ENCODE data around the gene MNDA. TPM values are rescaled to one million over a fixed set of nuclear protein-coding genes. Genes with fewer than 3 reads are reported as not detected.

The MNDA gene
- total RNA-seq, 1 experiment from 2014 or later = not detected

- Histone ChIP-seq H2AK5ac (ENCODE audit: insufficient read length, low read length) (no peak overlapping the region), H3K9me3 (ENCODE audit: control insufficient read depth, low read depth, low read length) (no peaks in the 10 kb centered on the region), H3K23ac (ENCODE audit: insufficient read length, low read depth, low read length) (no peak overlapping the region), H2BK5ac (ENCODE audit: insufficient read length, low read length) (no peak overlapping the region), H3K4me1 (ENCODE audit: insufficient read depth, low read length) (no peaks in the 10 kb centered on the region), H2AFZ (ENCODE audit: low read length) (no peak overlapping the region), H3K79me2 (ENCODE audit: insufficient read depth, low read length) (no peaks in the 10 kb centered on the region), H3K14ac (ENCODE audit: insufficient read depth, low read length) (no peak overlapping the region), H3K56ac (ENCODE audit: insufficient read length, low read depth, low read length) (no peak overlapping the region), H3K4me2 (ENCODE audit: insufficient read depth, insufficient read length, low read length) (no peak overlapping the region), H3T11ph (ENCODE audit: low read length) (no peak overlapping the region), H4K91ac (ENCODE audit: insufficient read length, low read depth, low read length) (no peak overlapping the region), H2BK15ac (ENCODE audit: low read depth, low read length) (no peak overlapping the region), H2BK20ac (ENCODE audit: low read depth, low read length, poor library complexity, severe bottlenecking) (no peak overlapping the region), H3K27ac (ENCODE audit: insufficient read length, low read depth, low read length) (no peak overlapping the region), H3K4ac (ENCODE audit: low read depth, low read length) (no peak overlapping the region), H3K27me3 (ENCODE audit: insufficient read depth, low read length) (no peaks in the 10 kb centered on the region), H4K20me1 (ENCODE audit: control insufficient read depth, insufficient read depth, insufficient read length) (no peaks in the 10 kb centered on the region), H4K8ac (replicated peaks; ENCODE audit: insufficient read length, low read depth, low read length) (no peak overlapping the region), H2BK120ac (ENCODE audit: low read depth, low read length, poor library complexity, severe bottlenecking) (no peak overlapping the region), H4K5ac (ENCODE audit: insufficient read length, low read depth, low read length) (no peak overlapping the region), H2BK12ac (ENCODE audit: insufficient read length, low read depth, low read length) (no peak overlapping the region), H3K9ac (ENCODE audit: extremely low read depth, insufficient read length, low read length) (no peak overlapping the region), H3K18ac (ENCODE audit: insufficient read length, low read depth, low read length) (no peak overlapping the region), H3K79me1 (ENCODE audit: insufficient read depth, low read depth, low read length, poor library complexity, severe bottlenecking) (no peaks in the 10 kb centered on the region), H3K23me2 (ENCODE audit: insufficient read length, low read depth, low read length, poor library complexity, severe bottlenecking) (no peaks in the 10 kb centered on the region)
- no CpG with 5 or more reads among the region's 2 CpGs for WGBS (ENCODE audit: extremely low coverage, insufficient read length, low lambda C conversion rate)
- TF ChIP-seq CTCF (conservative IDR thresholded peaks at IDR 0.05) = no peak
- DNase-seq = no peak
- no peak overlapping the region for H3K4me3 Mint-ChIP-seq
- no peaks in the 10 kb centered on the region for H3K9me3 Mint-ChIP-seq
- 0 out of 4 replicates have a peak, but pooled peaks cover 0 to 4% of the 10 kb centered on the region in 2 experiments for H3K4me1 Mint-ChIP-seq
- no peak overlapping the region for H3K27ac Mint-ChIP-seq
- H3K27me3 Mint-ChIP-seq (ENCODE audit: low read depth) = peaks cover 2% of the 10 kb centered on the region; the same call in 1 of the 2 replicates
- H3K36me3 Mint-ChIP-seq (ENCODE audit: insufficient read depth in 1 of 3, low read depth in 3 of 3) = no peaks in the 10 kb centered on the region
These were observed 30.6 kb upstream of the MNDA start for GRCh38 chr1:158800526-158800925.

Data from H9 (cell line).